ENCODE measurements around the gene PPP1R3G. TPM values are rescaled to one million over a fixed set of nuclear protein-coding genes. Genes with fewer than 3 reads are reported as not detected.
A peak's percentile ranks its signal among the peaks of the same experiment; 100 is the strongest.

PPP1R3G gene
- total and polyA plus RNA-seq, 2 donors (not counting 1 experiment from before 2014, with no cell fraction given), result 0.09 to 0.25 TPM

DNA sequence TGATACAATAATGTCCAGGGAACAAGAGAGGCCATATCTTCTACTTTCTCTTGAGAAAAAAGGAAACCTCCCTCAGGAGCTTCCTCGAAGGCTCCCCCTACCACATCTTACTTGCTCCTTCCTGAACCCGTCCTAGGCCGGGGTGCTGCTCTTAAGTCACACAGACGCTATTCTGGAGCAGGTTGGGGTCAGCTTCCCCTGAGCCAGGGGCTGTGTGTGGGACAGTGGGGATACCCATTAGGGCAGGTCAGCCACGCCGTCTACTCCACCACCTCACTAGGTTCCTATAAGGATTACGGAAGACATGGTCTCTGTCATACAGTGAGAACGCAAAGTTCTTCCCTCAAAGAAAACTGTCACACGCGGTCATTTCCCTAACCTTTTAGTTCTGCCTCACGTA is 8.2 kb upstream of the PPP1R3G start:
- no peaks in the 10 kb centered on the region for H4K20me1 ChIP-seq (ENCODE audit: control insufficient read depth, insufficient read depth, low read length, poor library complexity, severe bottlenecking)
- DNase-seq, result no peak
- WGBS (ENCODE audit: insufficient coverage), result 100% methylated on average over 2 of the region's 11 CpGs
- Mint-ChIP-seq H3K4me3 (no peak overlapping the region), H3K4me1 (no peaks in the 10 kb centered on the region), H3K9me3 (ENCODE audit: insufficient read depth) (no peaks in the 10 kb centered on the region), H3K27me3 (peaks cover 9% of the 10 kb centered on the region), H3K27ac (no peak overlapping the region)
- no peak overlapping the region for H2AFZ ChIP-seq (ENCODE audit: insufficient read depth, low read depth, low read length, poor library complexity, severe bottlenecking)
- H3K36me3 ChIP-seq (replicated peaks in 1 of 2; ENCODE audit: control extremely low read depth in 1 of 2, control insufficient read depth in 1 of 2, extremely low read depth in 1 of 2, insufficient read depth in 2 of 2, low read length in 1 of 2), result no peaks in the 10 kb centered on the region
- no peak overlapping the region for H3K9ac ChIP-seq (ENCODE audit: low read length)
- peaks cover 0 to 3% (median 0%) of the 10 kb centered on the region in 4 experiments for H3K27me3 ChIP-seq (replicated peaks in 1 of 4; ENCODE audit: control extremely low read depth in 1 of 4, control insufficient read depth in 3 of 4, insufficient read depth in 4 of 4, low read length in 3 of 4)
- TF ChIP-seq EZH2 (IDR thresholded peaks at IDR 0.05; ENCODE audit: borderline replicate concordance, insufficient read depth, low read depth, low read length, poor library complexity, severe bottlenecking), result no peak
- no peak for TF ChIP-seq CTCF (IDR thresholded peaks at IDR 0.05)
- ChIA-PET POLR2A (no interaction called here), CTCF (interaction anchor here (1.2 to 1.7 kb wide), 2 partner anchors 227 kb away, joined by 3 read pairs; no protein-coding TSS in a partner anchor)
- H3K4me2 ChIP-seq (replicated peaks; ENCODE audit: low read depth, low read length, poor library complexity, severe bottlenecking), result no peak overlapping the region
- no peak for ATAC-seq (ENCODE audit: low read depth)
- no peaks in the 10 kb centered on the region for H3K4me1 ChIP-seq (ENCODE audit: control insufficient read depth in 2 of 2, insufficient read depth in 2 of 2, low read length in 2 of 2)
- no peak overlapping the region for H3K27ac ChIP-seq (ENCODE audit: low read length in 2 of 2)
- H3K4me3 ChIP-seq (ENCODE audit: control extremely low read depth in 1 of 5, extremely low read depth in 1 of 5, insufficient read depth in 1 of 5, low read depth in 2 of 5, low read length in 4 of 5), result no peak overlapping the region
- no peaks in the 10 kb centered on the region for H3K9me3 ChIP-seq (ENCODE audit: control extremely low read depth in 1 of 3, control insufficient read depth in 2 of 3, insufficient read depth in 1 of 3, low read length in 2 of 3)
- H3K79me2 ChIP-seq (ENCODE audit: control insufficient read depth, insufficient read depth, low read length), result no peaks in the 10 kb centered on the region
- intact Hi-C loops (cut with micrococcal nuclease), result no loop called here

DNA sequence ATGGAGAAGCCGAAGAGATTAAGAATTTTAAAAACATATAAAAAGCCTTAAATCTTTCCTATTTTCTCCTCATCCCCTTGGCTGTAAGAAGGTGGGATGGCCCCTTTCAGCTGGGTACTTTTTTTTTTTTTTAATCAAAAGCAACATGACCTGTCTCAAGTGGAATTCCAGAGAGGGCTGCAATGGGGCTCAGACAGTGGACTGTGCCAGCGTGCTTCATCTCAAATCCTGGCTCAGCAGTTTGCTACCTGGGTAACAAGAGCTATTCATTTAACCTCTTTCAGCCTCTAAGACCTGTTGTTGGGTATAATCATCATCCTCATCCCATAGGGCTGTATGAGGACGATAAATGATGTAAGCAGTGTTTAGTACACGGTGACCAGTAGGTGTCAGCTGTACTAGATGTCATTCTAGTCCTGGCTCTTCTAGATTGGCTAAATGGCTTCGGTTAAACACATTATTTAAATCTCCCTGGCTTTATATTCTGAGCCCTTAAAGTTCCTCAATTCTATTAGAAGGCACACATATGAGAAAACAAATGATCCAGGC is 6.9 kb upstream of the PPP1R3G start:
- Histone ChIP-seq H3K27me3 (replicated peaks in 1 of 4; ENCODE audit: control extremely low read depth in 1 of 4, control insufficient read depth in 3 of 4, insufficient read depth in 4 of 4, low read length in 3 of 4) (peaks cover 0 to 10% (median 0%) of the 10 kb centered on the region in 4 experiments), H2AFZ (ENCODE audit: insufficient read depth, low read depth, low read length, poor library complexity, severe bottlenecking) (no peak overlapping the region), H3K9me3 (ENCODE audit: control extremely low read depth in 1 of 3, control insufficient read depth in 2 of 3, insufficient read depth in 1 of 3, low read length in 2 of 3) (no peaks in the 10 kb centered on the region), H3K36me3 (replicated peaks in 1 of 2; ENCODE audit: control extremely low read depth in 1 of 2, control insufficient read depth in 1 of 2, extremely low read depth in 1 of 2, insufficient read depth in 2 of 2, low read length in 1 of 2) (no peaks in the 10 kb centered on the region), H3K79me2 (ENCODE audit: control insufficient read depth, insufficient read depth, low read length) (no peaks in the 10 kb centered on the region), H3K4me2 (replicated peaks; ENCODE audit: low read depth, low read length, poor library complexity, severe bottlenecking) (no peak overlapping the region), H3K27ac (ENCODE audit: low read length in 2 of 2) (no peak overlapping the region), H3K9ac (ENCODE audit: low read length) (no peak overlapping the region), H3K4me1 (ENCODE audit: control insufficient read depth in 2 of 2, insufficient read depth in 2 of 2, low read length in 2 of 2) (no peaks in the 10 kb centered on the region), H4K20me1 (ENCODE audit: control insufficient read depth, insufficient read depth, low read length, poor library complexity, severe bottlenecking) (no peaks in the 10 kb centered on the region), H3K4me3 (ENCODE audit: control extremely low read depth in 1 of 5, extremely low read depth in 1 of 5, insufficient read depth in 1 of 5, low read depth in 2 of 5, low read length in 4 of 5) (no peak overlapping the region)
- ATAC-seq (ENCODE audit: low read depth) (no peak), DNase-seq (peak; percentile 27)
- H3K9me3 Mint-ChIP-seq (ENCODE audit: insufficient read depth), result no peaks in the 10 kb centered on the region
- H3K4me1 Mint-ChIP-seq, result no peaks in the 10 kb centered on the region
- H3K27ac Mint-ChIP-seq, result no peak overlapping the region
- TF ChIP-seq EZH2 (IDR thresholded peaks at IDR 0.05; ENCODE audit: borderline replicate concordance, insufficient read depth, low read depth, low read length, poor library complexity, severe bottlenecking) (no peak), CTCF (IDR thresholded peaks at IDR 0.05) (no peak)
- H3K4me3 Mint-ChIP-seq, result no peak overlapping the region
- CTCF ChIA-PET, result interaction anchor here (0.5 to 1.7 kb wide), 2 partner anchors 176 to 225 kb away, joined by 3 read pairs; no protein-coding TSS in a partner anchor
- POLR2A ChIA-PET, result no interaction called here
- no CpG with 5 or more reads among the region's 5 CpGs for WGBS (ENCODE audit: insufficient coverage)
- H3K27me3 Mint-ChIP-seq, result peaks cover 16% of the 10 kb centered on the region
- intact Hi-C loops (cut with micrococcal nuclease), result no loop called here
